Neural cell (in vitro differentiated cells): ENCODE data around the gene VKORC1. TPM values are rescaled to one million over a fixed set of nuclear protein-coding genes. Genes with fewer than 3 reads are reported as not detected.

Source experiments
- H2AFZ ChIP-seq: fragments of 200-600, 300-800 bp; sonication (generic), shearing (Covaris generic); 2 replicates; pipeline ENCODE4 v1.6.0; 2014; ENCODE audit warnings: low read depth, mild to moderate bottlenecking, antibody characterized with exemption, low read length, moderate library complexity
- H3F3A ChIP-seq: fragments of 200-600 bp; shearing (Covaris generic); 2 replicates; pipeline ENCODE4 v1.6.1; 2016; ENCODE audit warnings: mild to moderate bottlenecking, moderate library complexity, mixed read lengths, antibody characterized with exemption, low read length; ENCODE audit not compliant: insufficient read depth, poor library complexity, severe bottlenecking
- H3K27ac ChIP-seq: fragments of 200-600, 300-800 bp; sonication (generic), shearing (Covaris generic); 2 replicates; pipeline ENCODE4 v1.5.1; 2014; ENCODE audit warnings: mild to moderate bottlenecking, low read length, moderate library complexity
- H3K27me3 ChIP-seq: fragments of 300-800, 200-600 bp; sonication (generic), shearing (Covaris generic); 2 replicates; pipeline ENCODE4 v1.6.0; 2014; ENCODE audit warnings: mild to moderate bottlenecking, low read depth, low read length, moderate library complexity; ENCODE audit not compliant: insufficient read depth
- H3K36me3 ChIP-seq: fragments of 300-800, 200-600 bp; sonication (generic), shearing (Covaris generic); 2 replicates; pipeline ENCODE4 v1.5.1; 2014; ENCODE audit warnings: mild to moderate bottlenecking, antibody characterized with exemption, low read length, moderate library complexity; ENCODE audit not compliant: insufficient read depth
- H3K4me2 ChIP-seq: fragments of 300-800, 200-600 bp; sonication (generic), shearing (Covaris generic); 2 replicates; pipeline ENCODE4 v1.6.0; 2014; ENCODE audit warnings: mild to moderate bottlenecking, low read length
- H3K4me3 ChIP-seq: fragments of 300-800, 200-600 bp; sonication (generic), shearing (Covaris generic); 2 replicates; pipeline ENCODE4 v1.5.1; 2014; ENCODE audit warnings: mild to moderate bottlenecking, low read length, moderate library complexity
- H3K79me2 ChIP-seq: fragments of 200-600 bp; shearing (Covaris generic); replicated peaks from 2 replicates; pipeline ENCODE4 v1.6.0; 2014; ENCODE audit warnings: mild to moderate bottlenecking, low read length, moderate library complexity; ENCODE audit not compliant: insufficient read depth
- H3K9ac ChIP-seq: fragments of 300-800, 200-600 bp; sonication (generic), shearing (Covaris generic); 2 replicates; pipeline ENCODE4 v1.6.1; 2016; ENCODE audit warnings: mild to moderate bottlenecking, low read length, mixed read lengths
- H3K9me2 ChIP-seq: fragments of 200-600 bp; shearing (Covaris generic); 2 replicates; pipeline ENCODE4 v1.6.1; 2016; ENCODE audit warnings: mild to moderate bottlenecking, low read length, mixed read lengths; ENCODE audit not compliant: insufficient read depth
- H3K9me3 ChIP-seq: fragments of 200-600, 300-800 bp; sonication (generic), shearing (Covaris generic); 2 replicates; pipeline ENCODE4 v1.6.1; 2016; ENCODE audit warnings: mild to moderate bottlenecking, mixed run types, low read length, moderate library complexity, mixed read lengths
- H4K20me1 ChIP-seq: fragments of 200-600 bp; shearing (Covaris generic); 2 replicates; pipeline ENCODE4 v1.6.1; 2016; ENCODE audit warnings: mild to moderate bottlenecking, mixed run types; ENCODE audit not compliant: insufficient read depth
- CTCF ChIP-seq: fragments of 450-650 bp; IDR thresholded peaks from 2 replicates; pipeline ENCODE4 v1.5.1; 2014; ENCODE audit warnings: antibody characterized with exemption, mild to moderate bottlenecking, moderate library complexity; ENCODE audit not compliant: poor library complexity, severe bottlenecking
- EP300 ChIP-seq: fragments of 450-650 bp; conservative IDR thresholded peaks from 2 replicates; pipeline ENCODE4 v1.6.1; 2014; ENCODE audit warnings: antibody characterized with exemption, mild to moderate bottlenecking, moderate library complexity; ENCODE audit not compliant: poor library complexity, severe bottlenecking
- EZH2 ChIP-seq: fragments of 200-600, 300-800 bp; shearing (Covaris generic), sonication (generic); IDR thresholded peaks from 2 replicates; pipeline ENCODE4 v1.6.1; 2014; ENCODE audit warnings: antibody characterized with exemption, low read length, borderline replicate concordance, mild to moderate bottlenecking; ENCODE audit not compliant: insufficient read depth, poor library complexity, severe bottlenecking
- MXI1 ChIP-seq: fragments of 450-650 bp; conservative IDR thresholded peaks from 2 replicates; pipeline ENCODE4 v1.6.1; 2014; ENCODE audit warnings: antibody characterized with exemption, mild to moderate bottlenecking; ENCODE audit not compliant: poor library complexity, severe bottlenecking
- POLR2AphosphoS5 ChIP-seq: IDR thresholded peaks from 2 replicates; pipeline ENCODE4 v1.6.1; 2012
- RAD21 ChIP-seq: fragments of 450-650 bp; conservative IDR thresholded peaks from 2 replicates; pipeline ENCODE4 v1.6.1; 2014; ENCODE audit warnings: antibody characterized with exemption, mild to moderate bottlenecking, moderate library complexity
- REST ChIP-seq: IDR thresholded peaks from 2 replicates; pipeline ENCODE4 v1.6.1; 2012; ENCODE audit warnings: borderline replicate concordance
- SMC3 ChIP-seq: fragments of 450-650 bp; conservative IDR thresholded peaks from 2 replicates; pipeline ENCODE4 v1.6.1; 2014; ENCODE audit warnings: antibody characterized with exemption, mild to moderate bottlenecking, moderate library complexity; ENCODE audit not compliant: poor library complexity
- TAF1 ChIP-seq: IDR thresholded peaks from 2 replicates; pipeline ENCODE4 v1.6.1; 2012; ENCODE audit warnings: low read depth
- polyA plus RNA-seq: library from polyadenylated mRNA; depleted of rRNA; stranded (reverse); fragments of >200 nt; gene quantifications from 2 replicates; pipeline ENCODE4 v1.2.3, GENCODE V29; 2014

Gene VKORC1
- polyA plus RNA-seq, 1 donor from 2014 or later = 105 TPM

DNA sequence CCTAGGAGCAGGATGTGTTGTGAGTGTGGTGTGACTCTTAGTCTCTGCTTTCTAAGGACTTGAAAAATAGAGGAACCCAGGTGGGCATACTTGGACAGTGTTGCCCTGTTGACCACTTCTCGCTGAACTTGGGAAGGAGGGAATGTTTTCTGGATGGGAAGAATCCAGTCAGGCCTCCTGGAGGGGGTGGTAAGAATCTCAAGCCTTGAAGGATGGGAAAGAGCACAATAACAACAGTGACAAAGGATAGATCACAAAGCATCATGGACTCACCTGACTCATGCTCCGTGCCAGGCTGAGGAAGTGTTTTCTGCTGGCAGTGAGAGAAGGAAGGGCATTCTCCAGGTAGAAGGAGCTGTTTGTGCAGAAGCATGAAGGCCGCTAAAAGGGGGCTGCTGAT is 31.2 kb upstream of the VKORC1 start:
- Histone ChIP-seq H4K20me1 (no peaks in the 10 kb centered on the region), H3K9me2 (no peaks in the 10 kb centered on the region), H3K27me3 (no peaks in the 10 kb centered on the region), H3F3A (no peaks in the 10 kb centered on the region), H2AFZ (no peak overlapping the region), H3K4me2 (no peak overlapping the region), H3K36me3 (no peaks in the 10 kb centered on the region), H3K9ac (no peak overlapping the region), H3K27ac (no peak overlapping the region), H3K9me3 (no peaks in the 10 kb centered on the region), H3K4me3 (no peak overlapping the region), H3K79me2 (no peaks in the 10 kb centered on the region)
- TF ChIP-seq REST (no peak), CTCF (no peak), EZH2 (no peak), RAD21 (no peak), SMC3 (no peak), EP300 (no peak), MXI1 (no peak), POLR2AphosphoS5 (no peak), TAF1 (no peak)

- no peaks in the 10 kb centered on the region for H3K36me3 ChIP-seq
- H3K9me3 ChIP-seq = no peaks in the 10 kb centered on the region
- peaks cover 3% of the 10 kb centered on the region for H3F3A ChIP-seq
- H3K9ac ChIP-seq = no peak overlapping the region
- H4K20me1 ChIP-seq = no peaks in the 10 kb centered on the region
- no peaks in the 10 kb centered on the region for H3K27me3 ChIP-seq
- TF ChIP-seq EP300 (no peak), EZH2 (no peak), REST (no peak), POLR2AphosphoS5 (no peak), RAD21 (no peak)
- H3K79me2 ChIP-seq = peaks cover 8% of the 10 kb centered on the region
- no peak overlapping the region for H3K4me2 ChIP-seq
- H3K27ac ChIP-seq = no peak overlapping the region
- H3K4me3 ChIP-seq = no peak overlapping the region
- H3K9me2 ChIP-seq = no peaks in the 10 kb centered on the region
- H2AFZ ChIP-seq = no peak overlapping the region
Observed at GRCh38 chr16:31120129-31120528, 25.5 kb upstream of the VKORC1 start.
